ENCODE results near the gene CIB2. TPM values are rescaled to one million over a fixed set of nuclear protein-coding genes. Genes with fewer than 3 reads are reported as not detected.

Gene CIB2
- total RNA-seq, 1 experiment from 2014 or later, result 17.3 TPM

GRCh38 chr15:78067328-78068228, 63.7 kb downstream of the CIB2 start:
- TF ChIP-seq, protein P1, sequence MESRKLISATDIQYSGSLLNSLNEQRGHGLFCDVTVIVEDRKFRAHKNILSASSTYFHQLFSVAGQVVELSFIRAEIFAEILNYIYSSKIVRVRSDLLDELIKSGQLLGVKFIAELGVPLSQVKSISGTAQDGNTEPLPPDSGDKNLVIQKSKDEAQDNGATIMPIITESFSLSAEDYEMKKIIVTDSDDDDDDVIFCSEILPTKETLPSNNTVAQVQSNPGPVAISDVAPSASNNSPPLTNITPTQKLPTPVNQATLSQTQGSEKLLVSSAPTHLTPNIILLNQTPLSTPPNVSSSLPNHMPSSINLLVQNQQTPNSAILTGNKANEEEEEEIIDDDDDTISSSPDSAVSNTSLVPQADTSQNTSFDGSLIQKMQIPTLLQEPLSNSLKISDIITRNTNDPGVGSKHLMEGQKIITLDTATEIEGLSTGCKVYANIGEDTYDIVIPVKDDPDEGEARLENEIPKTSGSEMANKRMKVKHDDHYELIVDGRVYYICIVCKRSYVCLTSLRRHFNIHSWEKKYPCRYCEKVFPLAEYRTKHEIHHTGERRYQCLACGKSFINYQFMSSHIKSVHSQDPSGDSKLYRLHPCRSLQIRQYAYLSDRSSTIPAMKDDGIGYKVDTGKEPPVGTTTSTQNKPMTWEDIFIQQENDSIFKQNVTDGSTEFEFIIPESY (IDR thresholded peaks at IDR 0.05; ENCODE audit: extremely low read depth, insufficient replicate concordance, low read length), result no peak
- TF ChIP-seq JUND (IDR thresholded peaks at IDR 0.05), result no peak
- TF ChIP-seq ZNF274 (IDR thresholded peaks at IDR 0.05; ENCODE audit: low read depth, low read length), result no peak
- no peak for TF ChIP-seq EZH2 (IDR thresholded peaks at IDR 0.05)
- TF ChIP-seq, protein P2, sequence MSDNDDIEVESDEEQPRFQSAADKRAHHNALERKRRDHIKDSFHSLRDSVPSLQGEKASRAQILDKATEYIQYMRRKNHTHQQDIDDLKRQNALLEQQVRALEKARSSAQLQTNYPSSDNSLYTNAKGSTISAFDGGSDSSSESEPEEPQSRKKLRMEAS (IDR thresholded peaks at IDR 0.05), result no peak
- no peak for TF ChIP-seq FOSL1 (IDR thresholded peaks at IDR 0.05; ENCODE audit: low read depth)
- no peak for TF ChIP-seq CEBPB (IDR thresholded peaks at IDR 0.05; ENCODE audit: low read depth)
- TF ChIP-seq ELF1 (IDR thresholded peaks at IDR 0.05; ENCODE audit: borderline replicate concordance, low read depth), result no peak
- TF ChIP-seq YY1 (IDR thresholded peaks at IDR 0.05; ENCODE audit: extremely low read depth, insufficient replicate concordance, low read depth, low read length), result no peak
- no peak for TF ChIP-seq CTCF (IDR thresholded peaks at IDR 0.05 in 2 of 3, conservative IDR thresholded peaks at IDR 0.05 in 1 of 3; ENCODE audit: borderline replicate concordance in 1 of 3, insufficient read depth in 1 of 3, low read depth in 2 of 3, low read length in 2 of 3)
- TF ChIP-seq SRF (IDR thresholded peaks at IDR 0.05; ENCODE audit: low read depth), result no peak
- no peak for TF ChIP-seq ATF3 (IDR thresholded peaks at IDR 0.05)

More at GRCh38 chr15:78067328-78068228, 63.7 kb downstream of the CIB2 start:
- H3K9me3 ChIP-seq (ENCODE audit: control insufficient read depth in 1 of 2, insufficient read depth in 1 of 2, low read depth in 1 of 2, low read length in 2 of 2), result no peaks in the 10 kb centered on the region
- DNase-seq (ENCODE audit: low read depth, low spot score), result no peak
- peaks cover 8 to 14% of the 10 kb centered on the region in 2 experiments; a peak in 2 of 4 replicates for H3K4me1 ChIP-seq (ENCODE audit: control insufficient read depth in 1 of 2, insufficient read depth in 2 of 2, low read length in 2 of 2)
- ChIA-PET POLR2A (no interaction called here), RAD21 (ENCODE audit: low non-redundant PET in 1 of 2, low total read pairs in 2 of 2, uncharacterized antibody in 2 of 2, unreplicated experiment in 2 of 2) (no interaction called here), CTCF (interaction anchor here (1.1 kb wide), 1 partner anchor 67 kb away, joined by 3 read pairs; no protein-coding TSS in a partner anchor)
- H3K9me2 ChIP-seq (ENCODE audit: insufficient read depth), result no peaks in the 10 kb centered on the region
- H3K4me3 ChIP-seq (replicated peaks in 1 of 2; ENCODE audit: low read depth in 1 of 2, low read length in 2 of 2), result no peak overlapping the region
- no peak overlapping the region for H3K27ac ChIP-seq (ENCODE audit: low read depth, low read length)
- H3K9ac ChIP-seq (ENCODE audit: low read length), result no peak overlapping the region
- no peak for ATAC-seq
- no peaks in the 10 kb centered on the region for H3K27me3 ChIP-seq (ENCODE audit: insufficient read depth, low read length)
- H4K20me1 ChIP-seq (ENCODE audit: insufficient read depth), result no peaks in the 10 kb centered on the region
- H3K79me2 ChIP-seq (ENCODE audit: insufficient read depth, low read length), result peaks cover 42% of the 10 kb centered on the region; the same call in 1 of the 2 replicates
- no TSS peak for BruUV-seq (replicated peaks)
- no peaks in the 10 kb centered on the region for H3K36me3 ChIP-seq (ENCODE audit: control insufficient read depth in 1 of 2, insufficient read depth in 2 of 2, low read length in 2 of 2)
- intact Hi-C loops (cut with micrococcal nuclease), result no loop called here
- H2AFZ ChIP-seq (ENCODE audit: low read depth, low read length, poor library complexity, severe bottlenecking), result no peak overlapping the region
- no peak overlapping the region for H3K4me2 ChIP-seq (ENCODE audit: low read length)

Measured in HCT116 (cell line).